Activated CD4-positive, alpha-beta T cell treated with anti-CD3 and anti-CD28 coated beads, Interleukin-2, amount 50 U/mL, for 16 hours (primary cell): Measurements from ENCODE around the gene MYCN.
"Not testable (repeated sequence)": the region's sequence is repeated elsewhere in the genome, so short reads cannot be mapped to it uniquely, and the experiment has no call there.

Experiments
- DNase-seq: peaks from one replicate; pipeline ENCODE4 v3.0.0-alpha.2; 2020

Gene MYCN

GRCh38 chr2:15945909-15946705 is 5.8 kb downstream of the MYCN start:
- no peak for DNase-seq

GRCh38 chr2:15946983-15947382 is 6.6 kb downstream of the MYCN start:
- no peak for DNase-seq

- no peak for DNase-seq
Observed at GRCh38 chr2:15947431-15947830, 7.1 kb downstream of the MYCN start.

- DNase-seq: no peak
Observed at GRCh38 chr2:15948704-15948957, 8.3 kb downstream of the MYCN start.

GRCh38 chr2:15949126-15949525 is 8.8 kb downstream of the MYCN start:
- DNase-seq: no peak

- DNase-seq: no peak
Observed at GRCh38 chr2:15949551-15949950, 9.2 kb downstream of the MYCN start.

GRCh38 chr2:15950088-15950952 is 10.0 kb downstream of the MYCN start:
- DNase-seq: no peak

- not testable (repeated sequence) for DNase-seq
Observed at GRCh38 chr2:15951936-15952335, 11.6 kb downstream of the MYCN start.

GRCh38 chr2:15952451-15953146 is 12.2 kb downstream of the MYCN start:
- DNase-seq: no peak

GRCh38 chr2:15953147-15953630 is 12.8 kb downstream of the MYCN start:
- no peak for DNase-seq

- DNase-seq: no peak
Observed at GRCh38 chr2:15953891-15954680, 13.7 kb downstream of the MYCN start.

- no peak for DNase-seq
Observed at GRCh38 chr2:15954761-15955160, 14.4 kb downstream of the MYCN start.

GRCh38 chr2:15955232-15955988 is 15.1 kb downstream of the MYCN start:
- DNase-seq: no peak

- no peak for DNase-seq
Observed at GRCh38 chr2:15956230-15956629, 15.9 kb downstream of the MYCN start.

- no peak for DNase-seq
Observed at GRCh38 chr2:15956751-15957736, 16.7 kb downstream of the MYCN start.

- DNase-seq: no peak
Observed at GRCh38 chr2:15957881-15958713, 17.7 kb downstream of the MYCN start.

- DNase-seq: no peak
Observed at GRCh38 chr2:15959331-15960153, 19.2 kb downstream of the MYCN start.

GRCh38 chr2:15960154-15960520 is 19.8 kb downstream of the MYCN start:
- not testable (repeated sequence) for DNase-seq
